Middle frontal gyrus (tissue), 1 donor: ENCODE results near the gene PCDHGB6.
"Not testable (repeated sequence)": the region's sequence is repeated elsewhere in the genome, so short reads cannot be mapped to it uniquely, and the experiment has no call there.

Experiments
- DNase-seq: peaks from one replicate; pipeline ENCODE4 v3.0.0-alpha.2; 2015; ENCODE audit warnings: low spot score; ENCODE audit errors: extremely low spot score

Gene PCDHGB6

GRCh38 chr5:141417494-141418172 lies 9.8 kb downstream of the PCDHGB6 start, which contains the start of gene PCDHGB7:
Gene PCDHGB7, plus strand, starts transcription at chr5:141417677. Its CDS starts 183 bp downstream, at chr5:141417860.
- DNase-seq, result not testable (repeated sequence)

GRCh38 chr5:141419074-141419880 lies 11.5 kb downstream of the PCDHGB6 start:
- no peak for DNase-seq

GRCh38 chr5:141420855-141421488 lies 13.2 kb downstream of the PCDHGB6 start, which contains the start of gene PCDHGA11:
Gene PCDHGA11, plus strand, starts transcription at chr5:141421051. Its CDS starts 177 bp downstream, at chr5:141421228.
- DNase-seq, result no peak

- no peak for DNase-seq
Observed at GRCh38 chr5:141421489-141421855, 13.7 kb downstream of the PCDHGB6 start.

- no peak for DNase-seq
Observed at GRCh38 chr5:141422742-141423291, 15.0 kb downstream of the PCDHGB6 start.

GRCh38 chr5:141427783-141428426 lies 20.1 kb downstream of the PCDHGB6 start:
- no peak for DNase-seq

GRCh38 chr5:141430332-141431113 lies 22.7 kb downstream of the PCDHGB6 start, which contains the start of gene PCDHGA12:
Gene PCDHGA12, plus strand, starts transcription at chr5:141430507. Its CDS starts 253 bp downstream, at chr5:141430760.
- no peak for DNase-seq

- no peak for DNase-seq
Observed at GRCh38 chr5:141431286-141431685, 23.5 kb downstream of the PCDHGB6 start.

GRCh38 chr5:141432308-141432707 lies 24.5 kb downstream of the PCDHGB6 start:
- DNase-seq, result not testable (repeated sequence)

GRCh38 chr5:141432726-141433125 lies 24.9 kb downstream of the PCDHGB6 start:
- not testable (repeated sequence) for DNase-seq

GRCh38 chr5:141434006-141434405 lies 26.2 kb downstream of the PCDHGB6 start:
- DNase-seq, result no peak

- no peak for DNase-seq
Observed at GRCh38 chr5:141437221-141437620, 29.4 kb downstream of the PCDHGB6 start.

- DNase-seq, result no peak
Observed at GRCh38 chr5:141439411-141440141, 31.8 kb downstream of the PCDHGB6 start.

GRCh38 chr5:141440341-141440740 lies 32.5 kb downstream of the PCDHGB6 start:
- no peak for DNase-seq

GRCh38 chr5:141441571-141442170 lies 33.9 kb downstream of the PCDHGB6 start:
- DNase-seq, result no peak
